ENCODE data around the gene BPI.
"Not testable (repeated sequence)": the region's sequence is repeated elsewhere in the genome, so short reads cannot be mapped to it uniquely, and the experiment has no call there.

Gene BPI

GRCh38 chr20:38278763-38279162, 25.2 kb upstream of the BPI start:
- no peak for DNase-seq

- not testable (repeated sequence) for DNase-seq
Measured at GRCh38 chr20:38281176-38281915, 22.6 kb upstream of the BPI start.

- no peak for DNase-seq
Measured at GRCh38 chr20:38283236-38283635, 20.7 kb upstream of the BPI start.

- not testable (repeated sequence) for DNase-seq
Measured at GRCh38 chr20:38284066-38284650, 19.8 kb upstream of the BPI start.

GRCh38 chr20:38284893-38285444, 19.0 kb upstream of the BPI start:
- DNase-seq = no peak

- DNase-seq = no peak
Measured at GRCh38 chr20:38286586-38287531, 17.1 kb upstream of the BPI start.

- no peak for DNase-seq
Measured at GRCh38 chr20:38290829-38291814, 12.8 kb upstream of the BPI start.

GRCh38 chr20:38291966-38292365, 12.0 kb upstream of the BPI start:
- DNase-seq = no peak

GRCh38 chr20:38293491-38294065, 10.4 kb upstream of the BPI start:
- no peak for DNase-seq

GRCh38 chr20:38294076-38294591, 9.8 kb upstream of the BPI start:
- DNase-seq = no peak

- DNase-seq = no peak
Measured at GRCh38 chr20:38295811-38296210, 8.1 kb upstream of the BPI start.

- DNase-seq = no peak
Measured at GRCh38 chr20:38296433-38296832, 7.5 kb upstream of the BPI start.

- no peak for DNase-seq
Measured at GRCh38 chr20:38297916-38298674, 5.9 kb upstream of the BPI start.

- no peak for DNase-seq
Measured at GRCh38 chr20:38298768-38299288, 5.1 kb upstream of the BPI start.

GRCh38 chr20:38299963-38300362, 4.0 kb upstream of the BPI start:
- DNase-seq = no peak

GRCh38 chr20:38300438-38300837, 3.5 kb upstream of the BPI start:
- no peak for DNase-seq

- DNase-seq = no peak
Measured at GRCh38 chr20:38301309-38301708, 2.6 kb upstream of the BPI start.

GRCh38 chr20:38302786-38303185, 1.2 kb upstream of the BPI start:
- no peak for DNase-seq

GRCh38 chr20:38304845-38305447, 990 bp downstream of the BPI start:
- no peak for DNase-seq

- no peak for DNase-seq
Measured at GRCh38 chr20:38305541-38305940, 1.6 kb downstream of the BPI start.

Data from NCI-H1092 treated with DMSO at 0.1 percent for 48 hours (cell line).